Body of pancreas (tissue), 4 donors: ENCODE measurements around the gene CST2. TPM values are rescaled to one million over a fixed set of nuclear protein-coding genes. Genes with fewer than 3 reads are reported as not detected.
"Not testable (repeated sequence)": the region's sequence is repeated elsewhere in the genome, so short reads cannot be mapped to it uniquely, and the experiment has no call there.

ENCODE experiments used
- ATAC-seq: fragments of 150-250 bp; one replicate; pipeline ENCODE4 v1.9.1; 2016
- DNase-seq, 4 donors: peaks; one replicate each; pipeline ENCODE4 v3.0.0-alpha.2; 2019
- H3K27ac ChIP-seq, 4 donors: fragments of 200-600 bp; sonication (generic); 1 replicate in 3 of 4; 2 replicates in 1 of 4; pipeline versions ENCODE4 v1.5.1 to v1.6.1; 2016 to 2019; ENCODE audit warnings: mild to moderate bottlenecking in 1 of 4, mixed read lengths in 1 of 4, moderate library complexity in 1 of 4
- H3K27me3 ChIP-seq, 2 donors: fragments of 200-600 bp; sonication (generic); one replicate each; pipeline ENCODE4 v1.6.0; 2016; ENCODE audit warnings: mild to moderate bottlenecking in 1 of 2
- H3K36me3 ChIP-seq, 2 donors: fragments of 200-600 bp; sonication (generic); replicated peaks in 1 of 2; 2 replicates each; pipeline ENCODE4 v1.5.1; 2016; ENCODE audit warnings: low read depth in 2 of 2; ENCODE audit not compliant: insufficient read depth in 1 of 2
- H3K4me1 ChIP-seq: fragments of 200-600 bp; sonication (generic); one replicate; pipeline ENCODE4 v1.6.0; 2016
- H3K4me3 ChIP-seq, 2 donors: fragments of 200-600 bp; sonication (generic); 1 replicate in 1 of 2; 2 replicates in 1 of 2; pipeline ENCODE4 v1.5.1; 2016 to 2019
- H3K9me3 ChIP-seq, 3 donors: fragments of 200-600 bp; sonication (generic); 1 replicate in 2 of 3; 2 replicates in 1 of 3; pipeline ENCODE4 v1.5.1; 2016
- POLR2A ChIP-seq, 3 donors: fragments of 450-650 bp; IDR thresholded peaks; one replicate each; pipeline ENCODE4 v1.6.1; 2016; ENCODE audit warnings: antibody characterized with exemption in 3 of 3, mild to moderate bottlenecking in 2 of 3
- WGBS, 2 donors: methylation state at CpG; one replicate each; pipeline ENCODE4 v1.1.5; 2017; 5-methylcytosine and 5-hydroxymethylcytosine counted together
- intact Hi-C: fragments of 100-400 bp; cut with DNase I; formaldehyde crosslinking; loops from one replicate; pipeline ENCODE4 v1.15.1; 2023
- total RNA-seq, 2 donors: library from RNA; depleted of rRNA; stranded (reverse); fragments of >200 nt; gene quantifications; one replicate each; pipeline ENCODE4 v1.1.0, GENCODE V29; 2016
- TF ChIP-seq, protein P1 (sequence below), 7 experiments: fragments of 450-650 bp in 4 of 7; fragments of 200-600 bp in 3 of 7; sonication (generic) in 3 of 7; IDR thresholded peaks; one replicate each; pipeline ENCODE4 v1.5.1; 2016 to 2019; ENCODE audit warnings: antibody characterized with exemption in 7 of 7

CST2 gene
- total RNA-seq, 2 donors from 2014 or later = not detected

DNA sequence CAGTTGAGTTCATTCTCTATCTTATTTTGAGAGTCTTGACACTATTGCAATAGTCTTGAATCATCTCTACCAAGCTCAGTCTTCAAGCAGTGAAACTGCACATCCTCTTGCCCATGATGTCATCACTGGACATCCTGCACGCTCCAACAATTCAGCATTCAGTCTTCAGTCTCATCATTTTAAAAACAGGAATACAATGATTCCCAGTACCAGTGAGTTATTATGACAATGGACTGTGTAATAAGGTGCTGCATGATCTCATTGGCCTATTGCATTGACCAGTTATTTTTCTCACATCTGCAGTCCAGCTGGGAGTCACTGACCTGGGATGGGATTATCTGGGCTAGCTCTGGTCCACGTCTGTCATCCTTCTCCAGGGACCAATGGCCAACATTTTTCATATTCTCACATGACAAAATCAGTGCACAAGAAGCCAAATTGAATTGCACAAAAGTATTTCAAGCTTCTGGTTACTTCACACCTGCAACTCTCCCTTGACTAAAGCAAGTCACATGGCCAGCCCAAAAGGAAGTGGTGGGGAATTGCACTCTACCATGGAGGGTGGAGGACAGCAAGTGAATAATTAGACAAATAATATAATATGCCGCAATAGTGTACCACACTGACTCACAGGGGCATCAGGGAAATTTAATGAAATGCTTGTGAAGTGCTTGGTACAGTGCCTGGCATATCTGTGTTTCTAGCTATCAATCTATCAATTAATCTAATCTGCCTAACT lies 6.4 kb upstream of the CST2 start:
- intact Hi-C loops = no loop called here
- Histone ChIP-seq H3K36me3 (no peaks in the 10 kb centered on the region), H3K4me3 (no peak overlapping the region), H3K9me3 (no peaks in the 10 kb centered on the region), H3K27me3 (no peaks in the 10 kb centered on the region), H3K4me1 (no peaks in the 10 kb centered on the region), H3K27ac (no peak overlapping the region)
- ATAC-seq = no peak
- no peak for TF ChIP-seq POLR2A (IDR thresholded peaks at IDR 0.05)
- TF ChIP-seq, protein P1, sequence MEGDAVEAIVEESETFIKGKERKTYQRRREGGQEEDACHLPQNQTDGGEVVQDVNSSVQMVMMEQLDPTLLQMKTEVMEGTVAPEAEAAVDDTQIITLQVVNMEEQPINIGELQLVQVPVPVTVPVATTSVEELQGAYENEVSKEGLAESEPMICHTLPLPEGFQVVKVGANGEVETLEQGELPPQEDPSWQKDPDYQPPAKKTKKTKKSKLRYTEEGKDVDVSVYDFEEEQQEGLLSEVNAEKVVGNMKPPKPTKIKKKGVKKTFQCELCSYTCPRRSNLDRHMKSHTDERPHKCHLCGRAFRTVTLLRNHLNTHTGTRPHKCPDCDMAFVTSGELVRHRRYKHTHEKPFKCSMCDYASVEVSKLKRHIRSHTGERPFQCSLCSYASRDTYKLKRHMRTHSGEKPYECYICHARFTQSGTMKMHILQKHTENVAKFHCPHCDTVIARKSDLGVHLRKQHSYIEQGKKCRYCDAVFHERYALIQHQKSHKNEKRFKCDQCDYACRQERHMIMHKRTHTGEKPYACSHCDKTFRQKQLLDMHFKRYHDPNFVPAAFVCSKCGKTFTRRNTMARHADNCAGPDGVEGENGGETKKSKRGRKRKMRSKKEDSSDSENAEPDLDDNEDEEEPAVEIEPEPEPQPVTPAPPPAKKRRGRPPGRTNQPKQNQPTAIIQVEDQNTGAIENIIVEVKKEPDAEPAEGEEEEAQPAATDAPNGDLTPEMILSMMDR (IDR thresholded peaks at IDR 0.05) = no peak
- DNase-seq = no peak
- WGBS, 2 donors = 43 to 55% methylated on average over 3 of the region's 3 CpGs

DNA sequence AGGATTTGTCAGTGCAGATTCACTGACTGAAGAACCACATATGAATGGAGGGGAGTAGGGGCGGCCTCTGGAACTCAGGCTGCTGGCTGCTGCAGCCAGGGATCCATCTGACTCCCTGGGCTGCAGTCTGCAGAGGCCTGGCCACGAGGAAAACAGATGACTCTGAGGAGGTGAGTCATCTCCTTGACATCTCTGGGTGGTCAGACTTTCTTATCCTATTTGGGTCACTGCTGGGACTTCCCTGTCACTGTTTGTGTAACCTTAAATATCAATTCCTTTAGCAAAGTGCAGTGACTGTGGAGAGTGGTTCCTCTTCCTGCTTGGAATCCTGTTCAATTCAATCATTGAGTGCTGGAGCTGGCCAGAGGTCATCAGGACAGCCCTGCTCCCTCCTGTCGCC lies 5.4 kb upstream of the CST2 start:
- H3K27ac ChIP-seq, H3K27me3 ChIP-seq, ATAC-seq, H3K9me3 ChIP-seq, DNase-seq, intact Hi-C loops, H3K36me3 ChIP-seq, H3K4me1 ChIP-seq, H3K4me3 ChIP-seq: not testable (repeated sequence)
- 32 to 42% methylated on average over 3 of the region's 3 CpGs for WGBS, 2 donors

DNA sequence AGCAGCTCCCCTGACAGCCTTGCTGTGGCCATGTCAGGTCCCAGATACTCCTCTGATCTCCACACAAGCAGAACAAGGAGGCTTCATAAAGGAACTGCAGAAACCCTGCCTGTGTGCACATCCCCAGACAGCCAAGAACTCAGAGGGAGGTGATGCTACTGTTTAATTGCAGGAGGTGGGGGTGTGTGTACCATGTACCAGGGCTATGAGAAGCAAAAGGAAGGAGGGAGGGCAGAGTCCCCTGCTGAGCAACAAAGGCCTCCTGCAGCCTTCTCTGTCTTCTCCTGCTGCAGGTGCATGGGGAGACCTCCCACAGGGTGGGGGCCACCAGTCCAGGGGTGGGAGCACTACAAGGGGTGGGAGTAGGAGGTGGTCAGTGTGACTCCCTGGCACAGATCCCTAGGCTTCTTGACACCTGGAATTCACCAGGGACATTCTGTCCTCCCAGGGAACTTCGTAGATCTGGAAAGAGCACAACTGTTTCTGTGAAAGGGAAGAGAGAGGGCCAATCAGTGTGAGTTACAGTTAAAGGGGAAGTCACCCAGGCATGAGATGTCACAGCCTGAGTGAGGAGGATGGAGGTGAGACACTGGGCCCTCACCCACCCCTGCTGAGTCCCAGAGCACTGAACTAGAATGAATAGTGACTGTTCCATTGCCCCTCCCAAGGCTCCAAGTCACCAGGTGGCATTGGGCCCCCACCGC lies 2.8 kb downstream of the CST2 start:
- DNase-seq (peak in 1 of 4 donors; percentile 8), ATAC-seq (no peak)
- Histone ChIP-seq H3K27ac (no peak overlapping the region), H3K27me3 (no peaks in the 10 kb centered on the region), H3K9me3 (no peaks in the 10 kb centered on the region), H3K4me1 (no peaks in the 10 kb centered on the region), H3K36me3 (no peaks in the 10 kb centered on the region), H3K4me3 (no peak overlapping the region)
- no peak for TF ChIP-seq POLR2A (IDR thresholded peaks at IDR 0.05)
- TF ChIP-seq, protein P1 (IDR thresholded peaks at IDR 0.05) = no peak
- WGBS, 2 donors = 31 to 59% methylated on average over 1 to 2 of the region's 2 CpGs
- intact Hi-C loops = no loop called here

DNA sequence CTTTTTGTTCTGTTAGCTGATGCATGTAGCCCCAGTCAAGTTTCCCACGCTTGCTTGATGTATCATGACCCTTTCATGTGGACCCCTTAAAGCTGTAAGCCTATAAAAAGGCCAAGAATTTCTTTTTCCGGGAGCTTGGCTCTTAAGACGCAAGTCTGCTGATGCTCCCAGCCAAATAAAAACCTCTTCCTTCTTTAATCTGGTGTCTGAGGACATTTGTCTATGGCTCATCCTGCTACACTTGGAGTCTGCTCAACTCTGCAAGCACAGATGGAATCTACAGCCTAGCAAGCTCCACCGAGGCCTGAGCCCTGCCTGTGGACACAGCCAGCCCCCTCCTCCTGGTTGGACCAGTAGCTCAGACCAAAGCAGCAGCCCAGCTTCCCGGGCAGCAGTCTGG lies 3.4 kb downstream of the CST2 start:
- Histone ChIP-seq H3K27ac (no peak overlapping the region), H3K4me3 (no peak overlapping the region), H3K9me3 (no peaks in the 10 kb centered on the region), H3K36me3 (no peaks in the 10 kb centered on the region), H3K27me3 (no peaks in the 10 kb centered on the region), H3K4me1 (no peaks in the 10 kb centered on the region)
- 44 to 54% methylated on average over 5 of the region's 5 CpGs for WGBS, 2 donors
- intact Hi-C loops = no loop called here
- ATAC-seq (no peak), DNase-seq (no peak)
- no peak for TF ChIP-seq POLR2A (IDR thresholded peaks at IDR 0.05)
- TF ChIP-seq, protein P1 (IDR thresholded peaks at IDR 0.05) = no peak

DNA sequence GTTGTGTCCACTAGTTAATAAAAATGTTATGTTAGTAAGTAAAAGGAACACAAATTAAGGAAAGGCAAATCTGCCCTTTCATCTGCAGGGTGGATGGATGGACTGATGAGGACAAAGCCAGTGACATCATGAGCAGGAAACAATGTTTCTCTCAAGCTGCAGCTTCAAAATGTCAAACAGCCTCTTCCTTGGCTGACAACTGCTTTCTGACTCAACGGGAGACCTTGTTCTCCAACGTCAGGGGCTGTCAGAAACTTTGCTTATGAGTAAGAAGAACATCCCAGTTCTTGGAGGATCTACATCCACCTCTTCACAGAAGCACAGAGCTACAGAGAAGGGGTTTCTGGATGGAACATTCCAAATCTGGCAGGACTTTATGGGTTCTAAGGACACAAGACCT lies 6.0 kb downstream of the CST2 start:
- H3K9me3 ChIP-seq = no peaks in the 10 kb centered on the region
- H3K4me3 ChIP-seq = no peak overlapping the region
- intact Hi-C loops = no loop called here
- H3K27me3 ChIP-seq = no peaks in the 10 kb centered on the region
- no peaks in the 10 kb centered on the region for H3K4me1 ChIP-seq
- no peak overlapping the region for H3K27ac ChIP-seq
- TF ChIP-seq, protein P1 (IDR thresholded peaks at IDR 0.05) = no peak
- no peak for TF ChIP-seq POLR2A (IDR thresholded peaks at IDR 0.05)
- DNase-seq (no peak), ATAC-seq (no peak)
- H3K36me3 ChIP-seq = no peaks in the 10 kb centered on the region
- 29 to 43% methylated on average over 2 of the region's 2 CpGs for WGBS, 2 donors

DNA sequence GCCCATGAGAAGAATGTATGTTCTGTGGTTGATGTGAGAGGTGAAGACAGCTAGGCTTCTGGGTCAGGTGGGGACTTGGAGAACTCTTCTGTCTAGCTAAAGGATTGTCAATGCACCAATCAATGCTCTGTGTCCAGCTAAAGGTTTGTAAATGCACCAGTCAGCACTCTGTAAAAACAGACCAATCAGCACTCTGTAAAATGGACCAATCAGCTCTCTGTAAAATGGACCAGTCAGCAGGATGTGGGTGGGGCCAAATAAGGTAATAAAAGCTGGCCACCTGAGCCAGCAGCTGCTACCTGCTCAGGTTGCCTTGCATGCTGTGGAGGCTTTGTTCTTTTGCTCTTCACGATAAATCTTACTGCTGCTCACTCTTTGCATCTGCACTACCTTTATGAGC lies 15.0 kb downstream of the CST2 start:
- DNase-seq, H3K4me3 ChIP-seq, ATAC-seq, H3K4me1 ChIP-seq, H3K27me3 ChIP-seq, H3K36me3 ChIP-seq, intact Hi-C loops, H3K27ac ChIP-seq, H3K9me3 ChIP-seq: not testable (repeated sequence)
- WGBS, 2 donors = 85 to 93% methylated on average over 1 of the region's 1 CpG

DNA sequence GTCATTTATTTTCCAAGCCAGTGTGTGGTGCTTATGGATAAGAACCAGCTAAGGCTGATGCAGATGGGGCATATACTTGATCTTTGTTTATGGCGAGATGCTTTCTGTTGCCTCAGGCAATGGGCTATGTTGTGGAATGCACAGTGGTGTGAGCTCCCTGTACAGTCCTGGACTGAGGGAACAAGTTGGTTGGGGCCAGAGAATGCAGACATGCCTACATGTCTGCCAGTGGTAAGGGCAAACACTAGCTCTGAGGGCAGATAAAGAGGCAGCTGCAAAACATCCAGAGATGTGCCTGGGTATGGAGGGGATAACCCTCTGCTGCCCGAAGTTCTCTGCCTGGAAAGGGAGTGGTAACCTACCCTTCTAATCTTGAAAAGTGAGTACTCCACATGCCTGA lies 16.2 kb downstream of the CST2 start:
- WGBS, 2 donors = 36 to 78% methylated on average over 1 to 2 of the region's 2 CpGs
- H3K27me3 ChIP-seq, intact Hi-C loops, DNase-seq, H3K9me3 ChIP-seq, ATAC-seq, H3K4me1 ChIP-seq, H3K27ac ChIP-seq, H3K36me3 ChIP-seq, H3K4me3 ChIP-seq: not testable (repeated sequence)
